Uterus (tissue), 4 donors: ENCODE data around the gene TMEM132C. TPM values are rescaled to one million over a fixed set of nuclear protein-coding genes. Genes with fewer than 3 reads are reported as not detected.

ENCODE experiments used
- DNase-seq, 2 donors: peaks; one replicate each; pipeline ENCODE4 v3.0.0-alpha.2; 2019 to 2020
- H3K27ac ChIP-seq, 2 donors: fragments of 200-600 bp; sonication (generic); 1 replicate in 1 of 2; 2 replicates in 1 of 2; pipeline ENCODE4 v1.5.1; 2016 to 2018
- H3K27me3 ChIP-seq, 2 donors: fragments of 200-600 bp; sonication (generic); one replicate each; pipeline ENCODE4 v1.5.1; 2018 to 2019; ENCODE audit warnings: control low read depth in 1 of 2
- H3K36me3 ChIP-seq, 2 donors: fragments of 200-600 bp; sonication (generic); one replicate each; pipeline ENCODE4 v1.5.1; 2019; ENCODE audit warnings: control low read depth in 1 of 2
- H3K4me1 ChIP-seq, 2 donors: fragments of 200-600 bp; sonication (generic); one replicate each; pipeline ENCODE4 v1.5.1; 2018 to 2019; ENCODE audit warnings: control low read depth in 1 of 2
- H3K4me3 ChIP-seq, 2 donors: fragments of 200-600 bp; sonication (generic); 1 replicate in 1 of 2; 2 replicates in 1 of 2; pipeline ENCODE4 v1.5.1; 2018 to 2019; ENCODE audit warnings: mild to moderate bottlenecking in 1 of 2
- H3K9me3 ChIP-seq, 2 donors: fragments of 200-600 bp; sonication (generic); one replicate each; pipeline ENCODE4 v1.5.1; 2019; ENCODE audit warnings: control low read depth in 1 of 2
- POLR2A ChIP-seq, 2 donors: fragments of 450-650 bp; IDR thresholded peaks; one replicate each; pipeline ENCODE4 v1.6.1; 2016; ENCODE audit warnings: antibody characterized with exemption in 2 of 2, mild to moderate bottlenecking in 1 of 2, moderate library complexity in 1 of 2
- intact Hi-C: fragments of 100-400 bp; cut with DNase I; formaldehyde crosslinking; loops from one replicate; pipeline ENCODE4 v1.15.1; 2023; ENCODE audit warnings: low total_unique reads
- total RNA-seq, 4 donors: library from RNA; depleted of rRNA in 3 of 4; stranded (reverse); fragments of >200 nt in 3 of 4; gene quantifications; one replicate each; pipeline versions ENCODE4 v1.1.0 to v1.2.4, GENCODE V29; 2014 to 2023
- TF ChIP-seq, protein P1 (sequence below), 4 experiments: fragments of 200-600 bp in 2 of 4; fragments of 450-650 bp in 2 of 4; sonication (generic) in 2 of 4; IDR thresholded peaks; one replicate each; pipeline ENCODE4 v1.5.1; 2016 to 2019; ENCODE audit warnings: antibody characterized with exemption in 4 of 4, mild to moderate bottlenecking in 2 of 4, moderate library complexity in 1 of 4
- donor health status: DM: yes; HTN: yes; CAD: no.

The TMEM132C gene
- total RNA-seq, 4 donors from 2014 or later, result 0.26 to 48.3 (median 5.0) TPM

DNA sequence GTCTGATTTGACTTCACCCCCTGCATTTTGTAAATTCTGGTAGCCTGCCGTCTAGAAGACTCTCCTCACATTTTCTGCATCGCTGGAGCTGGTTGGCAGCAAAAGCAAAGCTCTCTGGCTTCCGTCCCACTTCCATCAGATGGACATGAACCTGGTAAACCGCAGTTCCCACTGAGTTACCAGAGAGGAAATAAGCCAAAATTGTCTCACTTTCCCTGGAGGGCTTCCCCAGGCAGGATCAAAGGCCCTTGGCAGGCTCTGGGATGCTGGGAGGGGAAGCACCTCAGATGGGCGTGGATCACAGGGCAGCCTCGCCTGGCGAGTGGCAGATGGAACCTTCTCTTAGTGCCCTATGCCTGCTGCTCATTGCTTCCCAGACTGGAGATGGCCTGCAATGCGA lies 243.5 kb downstream of the TMEM132C start:
- H3K9me3 ChIP-seq, result no peaks in the 10 kb centered on the region
- no peaks in the 10 kb centered on the region for H3K36me3 ChIP-seq
- H3K4me3 ChIP-seq, result no peak overlapping the region
- no peaks in the 10 kb centered on the region for H3K27me3 ChIP-seq
- H3K4me1 ChIP-seq, result no peaks in the 10 kb centered on the region
- DNase-seq, result no peak
- H3K27ac ChIP-seq, result no peak overlapping the region
- TF ChIP-seq POLR2A (IDR thresholded peaks at IDR 0.05), result no peak
- TF ChIP-seq, protein P1, sequence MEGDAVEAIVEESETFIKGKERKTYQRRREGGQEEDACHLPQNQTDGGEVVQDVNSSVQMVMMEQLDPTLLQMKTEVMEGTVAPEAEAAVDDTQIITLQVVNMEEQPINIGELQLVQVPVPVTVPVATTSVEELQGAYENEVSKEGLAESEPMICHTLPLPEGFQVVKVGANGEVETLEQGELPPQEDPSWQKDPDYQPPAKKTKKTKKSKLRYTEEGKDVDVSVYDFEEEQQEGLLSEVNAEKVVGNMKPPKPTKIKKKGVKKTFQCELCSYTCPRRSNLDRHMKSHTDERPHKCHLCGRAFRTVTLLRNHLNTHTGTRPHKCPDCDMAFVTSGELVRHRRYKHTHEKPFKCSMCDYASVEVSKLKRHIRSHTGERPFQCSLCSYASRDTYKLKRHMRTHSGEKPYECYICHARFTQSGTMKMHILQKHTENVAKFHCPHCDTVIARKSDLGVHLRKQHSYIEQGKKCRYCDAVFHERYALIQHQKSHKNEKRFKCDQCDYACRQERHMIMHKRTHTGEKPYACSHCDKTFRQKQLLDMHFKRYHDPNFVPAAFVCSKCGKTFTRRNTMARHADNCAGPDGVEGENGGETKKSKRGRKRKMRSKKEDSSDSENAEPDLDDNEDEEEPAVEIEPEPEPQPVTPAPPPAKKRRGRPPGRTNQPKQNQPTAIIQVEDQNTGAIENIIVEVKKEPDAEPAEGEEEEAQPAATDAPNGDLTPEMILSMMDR (IDR thresholded peaks at IDR 0.05), result no peak
- intact Hi-C loops, result no loop called here

DNA sequence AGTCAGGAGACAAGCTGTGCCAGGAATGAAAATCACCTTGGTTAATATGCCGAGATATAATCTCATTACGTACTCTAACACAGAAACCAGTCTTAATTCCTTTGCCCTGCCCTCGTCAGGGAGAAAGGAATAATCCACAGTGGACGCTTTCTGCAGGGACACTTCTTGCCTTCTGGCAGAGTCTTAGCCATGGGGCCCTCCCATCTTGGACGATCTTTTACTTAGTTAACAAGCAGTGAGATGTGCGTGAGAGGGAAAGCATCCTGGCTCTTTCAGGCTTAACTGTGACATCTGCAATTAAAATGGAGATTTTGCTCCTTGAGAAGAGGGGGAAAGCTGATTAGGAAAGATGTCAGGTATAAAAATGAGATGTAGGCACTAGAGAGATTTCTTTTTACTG lies 246.4 kb downstream of the TMEM132C start:
- Histone ChIP-seq H3K27me3 (no peaks in the 10 kb centered on the region), H3K9me3 (no peaks in the 10 kb centered on the region), H3K27ac (no peak overlapping the region), H3K36me3 (no peaks in the 10 kb centered on the region), H3K4me1 (no peaks in the 10 kb centered on the region), H3K4me3 (no peak overlapping the region)
- DNase-seq, result no peak
- intact Hi-C loops, result no loop called here
- TF ChIP-seq, protein P1 (IDR thresholded peaks at IDR 0.05), result no peak
- TF ChIP-seq POLR2A (IDR thresholded peaks at IDR 0.05), result no peak

DNA sequence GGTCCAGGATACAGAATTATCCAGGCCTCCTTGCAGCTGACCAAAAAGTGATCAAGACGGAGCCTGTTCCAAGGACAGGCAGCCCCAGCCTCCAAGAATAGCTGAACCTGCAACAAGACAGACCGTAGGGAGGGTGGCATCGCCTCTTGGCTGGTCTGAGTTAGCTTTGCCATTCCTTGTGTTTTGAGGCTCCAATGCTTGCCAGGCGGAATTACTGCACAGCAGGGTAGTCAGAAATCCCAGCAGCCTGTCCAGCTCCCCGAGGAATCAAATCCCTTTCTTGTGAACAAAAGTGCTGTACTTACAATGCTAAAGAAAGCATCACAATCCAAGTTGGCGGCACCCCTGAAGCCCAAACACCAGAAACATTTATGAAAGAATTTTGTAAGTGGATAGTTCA lies 246.9 kb downstream of the TMEM132C start:
- intact Hi-C loops, result no loop called here
- TF ChIP-seq, protein P1 (IDR thresholded peaks at IDR 0.05), result no peak
- no peak for TF ChIP-seq POLR2A (IDR thresholded peaks at IDR 0.05)
- H3K9me3 ChIP-seq, result no peaks in the 10 kb centered on the region

DNA sequence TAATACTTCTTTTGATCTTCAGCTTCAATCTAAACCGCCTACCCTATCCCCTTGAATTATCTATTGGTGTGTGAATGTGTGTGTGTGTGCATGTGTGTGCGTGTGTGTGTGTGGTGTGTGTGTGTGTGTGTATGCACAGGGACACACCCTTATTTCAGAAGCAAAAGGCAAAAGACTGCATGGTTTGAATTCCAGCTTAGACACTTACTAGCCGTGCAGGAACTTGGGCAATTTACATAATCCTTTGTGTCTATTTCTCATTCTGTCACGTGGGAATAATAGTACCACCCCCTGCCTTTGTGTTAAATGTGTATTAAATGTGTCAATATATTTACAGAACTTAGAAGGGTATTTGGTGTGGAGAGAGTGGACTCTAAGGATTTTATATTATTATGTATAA lies 251.7 kb downstream of the TMEM132C start:
- H3K36me3 ChIP-seq, result no peaks in the 10 kb centered on the region
- intact Hi-C loops, result no loop called here
- no peak overlapping the region for H3K27ac ChIP-seq
- no peak overlapping the region for H3K4me3 ChIP-seq
- H3K27me3 ChIP-seq, result no peaks in the 10 kb centered on the region
- H3K4me1 ChIP-seq, result no peaks in the 10 kb centered on the region
- no peaks in the 10 kb centered on the region for H3K9me3 ChIP-seq
- TF ChIP-seq, protein P1 (IDR thresholded peaks at IDR 0.05), result no peak
- no peak for TF ChIP-seq POLR2A (IDR thresholded peaks at IDR 0.05)
- DNase-seq, result no peak

More for the DNA sequence above, 246.9 kb downstream of the TMEM132C start:
- no peak for DNase-seq
- H3K36me3 ChIP-seq, result no peaks in the 10 kb centered on the region
- no peaks in the 10 kb centered on the region for H3K27me3 ChIP-seq
- H3K27ac ChIP-seq, result no peak overlapping the region
- no peaks in the 10 kb centered on the region for H3K4me1 ChIP-seq
- H3K4me3 ChIP-seq, result no peak overlapping the region

DNA sequence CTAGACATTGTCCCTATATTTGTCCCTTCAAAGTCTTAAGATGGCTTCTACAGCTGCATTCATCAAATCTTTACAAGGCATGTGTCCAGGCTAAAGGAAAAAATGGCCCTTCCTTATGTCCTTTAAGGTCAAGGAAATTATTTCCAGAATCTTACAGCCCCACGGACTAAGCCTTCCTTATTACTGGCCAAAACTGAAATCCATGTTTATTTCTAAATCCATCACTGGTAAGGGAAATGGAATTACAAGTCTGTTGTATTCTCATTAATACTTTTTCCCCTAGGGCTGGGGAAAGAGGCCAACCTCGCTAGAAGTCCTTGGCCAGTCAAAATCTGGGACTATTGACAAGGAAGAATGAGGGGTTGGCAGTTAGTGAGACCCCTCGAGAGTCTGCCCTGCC lies 252.5 kb downstream of the TMEM132C start:
- Histone ChIP-seq H3K9me3 (no peaks in the 10 kb centered on the region), H3K27ac (no peak overlapping the region), H3K36me3 (no peaks in the 10 kb centered on the region), H3K27me3 (no peaks in the 10 kb centered on the region), H3K4me1 (no peaks in the 10 kb centered on the region), H3K4me3 (no peak overlapping the region)
- no peak for TF ChIP-seq POLR2A (IDR thresholded peaks at IDR 0.05)
- TF ChIP-seq, protein P1 (IDR thresholded peaks at IDR 0.05), result no peak
- intact Hi-C loops, result no loop called here
- DNase-seq, result no peak
